IMR-90 (cell line): Measurements from ENCODE around the gene GNAI3. TPM values are rescaled to one million over a fixed set of nuclear protein-coding genes. Genes with fewer than 3 reads are reported as not detected.

Source experiments
- ATAC-seq: fragments of 200-7000 bp; cut with Tn5 transposase; 2 replicates; pipeline ENCODE4 v1.9.1; 2020; ENCODE audit warnings: low read depth, mild to moderate bottlenecking, moderate library complexity
- BruUV-seq: library from RNA; stranded (reverse); fragments of 400-500 nt; replicated peaks from 2 replicates; lab custom pipeline; 2021; lab: Mats Ljungman, UMichigan
- CTCF ChIA-PET: fragments of 300-600 bp; formaldehyde crosslinking; extraction: SDS; loops from one replicate; lab custom pipeline; 2021; ENCODE audit warnings: antibody characterized with exemption; lab: Yijun Ruan, JAX
- POLR2A ChIA-PET: fragments of 300-600 bp; sonication (Branson Sonifier 250); formaldehyde crosslinking; loops from one replicate; lab custom pipeline; 2022; ENCODE audit warnings: antibody characterized with exemption; ENCODE audit not compliant: unreplicated experiment; lab: Charles Lee
- DNase-seq: peaks from one replicate; pipeline ENCODE4 v3.0.0; 2013
- H2AFZ ChIP-seq: replicated peaks from 2 replicates; pipeline ENCODE3; 2013; ENCODE audit warnings: low read length, mild to moderate bottlenecking; ENCODE audit not compliant: poor library complexity
- H2AK5ac ChIP-seq: 2 replicates; pipeline ENCODE4 v1.6.1; 2013; ENCODE audit warnings: low read depth, low read length, inconsistent platforms
- H2AK9ac ChIP-seq: replicated peaks from 2 replicates; pipeline ENCODE3; 2013; ENCODE audit warnings: mild to moderate bottlenecking, low read depth, low read length, moderate library complexity; ENCODE audit not compliant: poor library complexity
- H2BK120ac ChIP-seq: 2 replicates; pipeline ENCODE4 v1.6.1; 2013; ENCODE audit warnings: low read depth, low read length, inconsistent platforms
- H2BK15ac ChIP-seq: 3 replicates; pipeline ENCODE4 v1.6.1; 2013; ENCODE audit warnings: low read depth, low read length, inconsistent platforms
- H2BK20ac ChIP-seq: 2 replicates; pipeline ENCODE4 v1.6.1; 2013; ENCODE audit warnings: low read depth, mild to moderate bottlenecking, inconsistent platforms, low read length, moderate library complexity
- H2BK5ac ChIP-seq: 2 replicates; pipeline ENCODE4 v1.6.1; 2013; ENCODE audit warnings: mild to moderate bottlenecking, low read depth, low read length, inconsistent platforms; ENCODE audit not compliant: poor library complexity, severe bottlenecking
- H3K14ac ChIP-seq: replicated peaks from 2 replicates; pipeline ENCODE4 v1.6.1; 2013; ENCODE audit warnings: low read depth, low read length, inconsistent platforms
- H3K18ac ChIP-seq: 2 replicates; pipeline ENCODE4 v1.6.1; 2013; ENCODE audit warnings: low read depth, low read length, control low read depth
- H3K23ac ChIP-seq: 2 replicates; pipeline ENCODE4 v1.6.1; 2013; ENCODE audit warnings: low read depth, low read length, inconsistent platforms
- H3K27ac ChIP-seq: 2 replicates; pipeline ENCODE4 v1.5.1; 2013; ENCODE audit warnings: mild to moderate bottlenecking, control low read depth, low read length; ENCODE audit not compliant: insufficient read depth
- H3K27me3 ChIP-seq: 2 replicates; pipeline ENCODE4 v1.6.1; 2013; ENCODE audit warnings: low read length; ENCODE audit not compliant: control insufficient read depth, insufficient read depth
- H3K36me3 ChIP-seq: 2 replicates; pipeline ENCODE4 v1.6.1; 2013; ENCODE audit warnings: low read length, mixed read lengths; ENCODE audit not compliant: control insufficient read depth, insufficient read depth
- H3K4ac ChIP-seq: 2 replicates; pipeline ENCODE4 v1.6.1; 2013; ENCODE audit warnings: low read depth, low read length, inconsistent platforms
- H3K4me1 ChIP-seq: 2 replicates; pipeline ENCODE4 v1.6.1; 2013; ENCODE audit warnings: low read length, mixed read lengths; ENCODE audit not compliant: control insufficient read depth, insufficient read depth
- H3K4me2 ChIP-seq: 2 replicates; pipeline ENCODE4 v1.6.1; 2013; ENCODE audit warnings: low read depth, mild to moderate bottlenecking, control low read depth, low read length, moderate library complexity
- H3K4me3 ChIP-seq: 2 replicates; pipeline ENCODE4 v1.5.1; 2013; ENCODE audit warnings: low read depth, mild to moderate bottlenecking, control low read depth, low read length, moderate library complexity; ENCODE audit not compliant: insufficient read depth
- H3K56ac ChIP-seq: 2 replicates; pipeline ENCODE4 v1.6.1; 2013; ENCODE audit warnings: low read length, inconsistent platforms; ENCODE audit not compliant: insufficient read depth; ENCODE audit errors: extremely low read depth
- H3K79me1 ChIP-seq, 2 experiments: 2 replicates each; pipeline ENCODE4 v1.6.1; 2013; ENCODE audit warnings: low read length in 2 of 2, inconsistent platforms in 1 of 2, low read depth in 1 of 2
- H3K9ac ChIP-seq: 2 replicates; pipeline ENCODE4 v1.6.1; 2013; ENCODE audit warnings: low read depth, low read length, control low read depth
- H3K9me1 ChIP-seq: 2 replicates; pipeline ENCODE4 v1.6.1; 2013; ENCODE audit warnings: low read length, inconsistent platforms; ENCODE audit not compliant: insufficient read depth
- H3K9me3 ChIP-seq: 2 replicates; pipeline ENCODE4 v1.6.1; 2013; ENCODE audit warnings: low read length; ENCODE audit not compliant: control insufficient read depth, insufficient read depth
- H4K20me1 ChIP-seq: 2 replicates; pipeline ENCODE4 v1.6.1; 2013; ENCODE audit warnings: low read length, inconsistent platforms; ENCODE audit not compliant: insufficient read depth
- H4K5ac ChIP-seq: 2 replicates; pipeline ENCODE4 v1.6.1; 2013; ENCODE audit warnings: mild to moderate bottlenecking, low read depth, low read length, control low read depth
- H4K8ac ChIP-seq, 2 experiments: 2 replicates each; pipeline ENCODE4 v1.6.1; 2013; ENCODE audit warnings: low read depth in 2 of 2, low read length in 2 of 2, control low read depth in 1 of 2, inconsistent platforms in 1 of 2
- H4K91ac ChIP-seq: 2 replicates; pipeline ENCODE4 v1.6.1; 2013; ENCODE audit warnings: low read depth, low read length, inconsistent platforms; ENCODE audit not compliant: insufficient read depth
- BHLHE40 ChIP-seq: fragments of 150-350 bp; IDR thresholded peaks from 2 replicates; pipeline ENCODE4 v1.6.1; 2016; ENCODE audit warnings: mild to moderate bottlenecking, low read depth, low read length
- CEBPB ChIP-seq: IDR thresholded peaks from 2 replicates; pipeline ENCODE4 v1.6.1; 2012; ENCODE audit warnings: low read depth, low read length, improper control_type of control experiment
- CHD1 ChIP-seq: IDR thresholded peaks from 2 replicates; pipeline ENCODE4 v1.6.1; 2012; ENCODE audit warnings: low read depth, low read length, improper control_type of control experiment
- FOS ChIP-seq: fragments of 150-350 bp; IDR thresholded peaks from 2 replicates; pipeline ENCODE4 v1.6.1; 2016; ENCODE audit warnings: low read depth, low read length
- MAFK ChIP-seq: IDR thresholded peaks from 2 replicates; pipeline ENCODE4 v1.6.1; 2012; ENCODE audit warnings: low read depth, low read length, improper control_type of control experiment
- MAZ ChIP-seq: IDR thresholded peaks from 2 replicates; pipeline ENCODE4 v1.6.1; 2012; ENCODE audit warnings: low read depth, mild to moderate bottlenecking, low read length, improper control_type of control experiment, moderate library complexity, borderline replicate concordance
- NFE2L2 ChIP-seq: fragments of 150-350 bp; IDR thresholded peaks from 2 replicates; pipeline ENCODE4 v1.6.1; 2016; ENCODE audit warnings: low read depth, mild to moderate bottlenecking, low read length
- POLR2A ChIP-seq: IDR thresholded peaks from 2 replicates; pipeline ENCODE4 v1.6.1; 2012; ENCODE audit warnings: mild to moderate bottlenecking, low read depth, low read length
- RAD21 ChIP-seq: IDR thresholded peaks from 2 replicates; pipeline ENCODE4 v1.6.1; 2012; ENCODE audit warnings: low read length, improper control_type of control experiment
- RCOR1 ChIP-seq: IDR thresholded peaks from 2 replicates; pipeline ENCODE4 v1.6.1; 2012; ENCODE audit warnings: mild to moderate bottlenecking, low read length, improper control_type of control experiment; ENCODE audit not compliant: insufficient replicate concordance
- RFX5 ChIP-seq: IDR thresholded peaks from 2 replicates; pipeline ENCODE4 v1.8.0; 2012; ENCODE audit warnings: low read depth, mild to moderate bottlenecking, low read length, moderate library complexity
- SMC3 ChIP-seq: fragments of 150-350 bp; IDR thresholded peaks from 2 replicates; pipeline ENCODE4 v1.6.1; 2016; ENCODE audit warnings: low read depth, mild to moderate bottlenecking, antibody characterized with exemption, low read length, moderate library complexity
- WGBS, 2 experiments: methylation state at CpG; one replicate each; pipeline versions ENCODE4 v1.1.5 to v1.1.7; 2013; ENCODE audit warnings: missing lambda C conversion rate in 2 of 2; ENCODE audit not compliant: insufficient read length in 1 of 2; ENCODE audit errors: extremely low coverage in 2 of 2; 5-methylcytosine and 5-hydroxymethylcytosine counted together
- dilution Hi-C: fragments of 300-500 bp; cut with HindIII; formaldehyde crosslinking; loops from one replicate; pipeline ENCODE4 v1.14.3; 2018; ENCODE audit warnings: low sequenced_read_pairs; ENCODE audit not compliant: unreplicated experiment
- in situ Hi-C: fragments of 300-500 bp; cut with MboI; formaldehyde crosslinking; loops from 3 replicates; pipeline ENCODE4 v1.14.3; 2019; ENCODE audit warnings: low sequenced_read_pairs, inconsistent platforms, mixed read lengths
- intact Hi-C: fragments of 100-400 bp; cut with micrococcal nuclease; formaldehyde crosslinking; loops from 2 replicates; pipeline ENCODE4 v1.10.0; 2022
- polyA plus RNA-seq, 3 experiments: library from polyadenylated mRNA; depleted of rRNA; stranded (reverse); fragments of >200 nt; gene quantifications; 2 replicates each; pipeline ENCODE4 v1.2.3, GENCODE V29; 2012; ENCODE audit warnings: low replicate concordance in 1 of 3
- total RNA-seq: library from RNA; depleted of rRNA; stranded (reverse); fragments of >200 nt; gene quantifications from 2 replicates; pipeline ENCODE4 v1.2.3, GENCODE V29; 2012
- TF ChIP-seq, protein P1 (sequence below): fragments of 150-350 bp; IDR thresholded peaks from 2 replicates; pipeline ENCODE4 v1.6.1; 2016; ENCODE audit warnings: low read depth, mild to moderate bottlenecking, low read length, moderate library complexity, borderline replicate concordance
- TF ChIP-seq, protein P2 (sequence below): fragments of 150-350 bp; IDR thresholded peaks from 2 replicates; pipeline ENCODE4 v1.6.1; 2017; ENCODE audit warnings: mild to moderate bottlenecking, antibody characterized with exemption, low read length, low read depth

GNAI3 gene
- total and polyA plus RNA-seq, 2 of the 4 experiments (the other 2 are of a cell fraction) = 5.9 to 14.9 TPM

DNA sequence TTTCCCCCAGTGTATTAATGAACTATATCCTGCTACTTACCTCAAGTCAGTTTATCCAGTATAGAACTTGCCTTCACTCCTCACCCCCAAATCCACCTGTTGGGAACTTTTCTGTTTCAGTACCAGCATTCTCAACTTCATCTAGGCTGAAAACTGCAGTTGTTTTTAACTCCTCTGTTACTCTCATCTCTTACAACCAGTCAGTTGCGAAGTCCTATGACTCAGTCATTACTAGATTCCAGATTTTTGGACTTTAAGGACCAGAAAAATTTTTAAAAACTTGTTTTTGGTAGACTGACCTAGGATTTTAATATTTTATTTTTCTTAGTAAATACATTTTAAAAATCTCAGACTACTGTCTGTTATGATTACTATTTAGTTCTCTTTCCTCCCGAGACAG is 8.1 kb downstream of the GNAI3 start:
- in situ Hi-C loops = no loop called here
- dilution Hi-C loops = no loop called here
- intact Hi-C loops = no loop called here
- H3K27ac ChIP-seq = no peak overlapping the region
- peaks cover 95% of the 10 kb centered on the region for H4K20me1 ChIP-seq
- no peak overlapping the region for H3K56ac ChIP-seq
- no peak overlapping the region for H2BK120ac ChIP-seq
- H4K91ac ChIP-seq = no peak overlapping the region
- BruUV-seq = no TSS peak
- ATAC-seq = peak; percentile 51; the same call in 1 of the 2 replicates
- H3K27me3 ChIP-seq = no peaks in the 10 kb centered on the region
- peak overlapping the region; percentile 54; the same call in 1 of the 2 replicates for H3K4me2 ChIP-seq
- peaks cover 15% of the 10 kb centered on the region for H3K9me1 ChIP-seq
- H3K4me3 ChIP-seq = no peak overlapping the region
- H3K14ac ChIP-seq = no peak overlapping the region
- H3K9me3 ChIP-seq = no peaks in the 10 kb centered on the region
- DNase-seq = peak; percentile 40
- H4K5ac ChIP-seq = no peak overlapping the region
- H3K36me3 ChIP-seq = peaks cover 1% of the 10 kb centered on the region; the same call in 1 of the 2 replicates
- ChIA-PET POLR2A (no interaction called here), CTCF (no interaction called here)
- no peak overlapping the region for H2BK5ac ChIP-seq
- H4K8ac ChIP-seq = no peak overlapping the region
- H2AFZ ChIP-seq = no peak overlapping the region
- no peak overlapping the region for H2BK20ac ChIP-seq
- H2AK9ac ChIP-seq = no peak overlapping the region
- H3K18ac ChIP-seq = no peak overlapping the region
- H3K79me1 ChIP-seq = peaks cover 0 to 46% of the 10 kb centered on the region in 2 experiments; a peak in 2 of 4 replicates
- no peak overlapping the region for H3K9ac ChIP-seq
- WGBS, 2 experiments = no CpG with 5 or more reads among the region's 2 CpGs
- no peak overlapping the region for H3K23ac ChIP-seq
- H3K4ac ChIP-seq = no peak overlapping the region
- H2BK15ac ChIP-seq = no peak overlapping the region
- H2AK5ac ChIP-seq = no peak overlapping the region
- TF ChIP-seq CEBPB = no peak
- TF ChIP-seq RAD21 = no peak
- no peak for TF ChIP-seq MAZ
- no peak for TF ChIP-seq RFX5
- TF ChIP-seq MAFK = no peak
- no peak for TF ChIP-seq NFE2L2
- no peak for TF ChIP-seq BHLHE40
- no peak for TF ChIP-seq FOS
- TF ChIP-seq, protein P1, sequence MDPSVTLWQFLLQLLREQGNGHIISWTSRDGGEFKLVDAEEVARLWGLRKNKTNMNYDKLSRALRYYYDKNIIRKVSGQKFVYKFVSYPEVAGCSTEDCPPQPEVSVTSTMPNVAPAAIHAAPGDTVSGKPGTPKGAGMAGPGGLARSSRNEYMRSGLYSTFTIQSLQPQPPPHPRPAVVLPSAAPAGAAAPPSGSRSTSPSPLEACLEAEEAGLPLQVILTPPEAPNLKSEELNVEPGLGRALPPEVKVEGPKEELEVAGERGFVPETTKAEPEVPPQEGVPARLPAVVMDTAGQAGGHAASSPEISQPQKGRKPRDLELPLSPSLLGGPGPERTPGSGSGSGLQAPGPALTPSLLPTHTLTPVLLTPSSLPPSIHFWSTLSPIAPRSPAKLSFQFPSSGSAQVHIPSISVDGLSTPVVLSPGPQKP = no peak
- no peak for TF ChIP-seq SMC3
- TF ChIP-seq CHD1 = no peak
- no peak for TF ChIP-seq POLR2A
- TF ChIP-seq RCOR1 = no peak
- TF ChIP-seq, protein P2, sequence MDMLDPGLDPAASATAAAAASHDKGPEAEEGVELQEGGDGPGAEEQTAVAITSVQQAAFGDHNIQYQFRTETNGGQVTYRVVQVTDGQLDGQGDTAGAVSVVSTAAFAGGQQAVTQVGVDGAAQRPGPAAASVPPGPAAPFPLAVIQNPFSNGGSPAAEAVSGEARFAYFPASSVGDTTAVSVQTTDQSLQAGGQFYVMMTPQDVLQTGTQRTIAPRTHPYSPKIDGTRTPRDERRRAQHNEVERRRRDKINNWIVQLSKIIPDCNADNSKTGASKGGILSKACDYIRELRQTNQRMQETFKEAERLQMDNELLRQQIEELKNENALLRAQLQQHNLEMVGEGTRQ = no peak
- peaks cover 9% of the 10 kb centered on the region for H3K4me1 ChIP-seq
